Measurements from ENCODE around the gene SYCN.
"Not testable (repeated sequence)": the region's sequence is repeated elsewhere in the genome, so short reads cannot be mapped to it uniquely, and the experiment has no call there.

Gene SYCN

GRCh38 chr19:39217094-39217493, 13.0 kb upstream of the SYCN start:
- no peaks in the 10 kb centered on the region for H3K4me1 ChIP-seq (ENCODE audit: control insufficient read depth, insufficient read depth, low read length)
- no peak overlapping the region for H3K27ac ChIP-seq (ENCODE audit: low read depth, low read length)
- peaks cover 2% of the 10 kb centered on the region for H3K27me3 ChIP-seq (ENCODE audit: control insufficient read depth, insufficient read depth, low read length)
- H3K36me3 ChIP-seq (ENCODE audit: control insufficient read depth, insufficient read depth, low read length) = no peaks in the 10 kb centered on the region
- no peak overlapping the region for H3K4me3 ChIP-seq (ENCODE audit: low read length)
- no peak overlapping the region for H3K9ac ChIP-seq (ENCODE audit: low read length)

- not testable (repeated sequence) for H3K4me3 ChIP-seq (ENCODE audit: low read length); H3K27ac ChIP-seq (ENCODE audit: low read depth, low read length); H3K4me1 ChIP-seq (ENCODE audit: control insufficient read depth, insufficient read depth, low read length); H3K9ac ChIP-seq (ENCODE audit: low read length); H3K27me3 ChIP-seq (ENCODE audit: control insufficient read depth, insufficient read depth, low read length); H3K36me3 ChIP-seq (ENCODE audit: control insufficient read depth, insufficient read depth, low read length)
Measured at GRCh38 chr19:39215323-39215722, 11.3 kb upstream of the SYCN start.

GRCh38 chr19:39212375-39212742, 8.3 kb upstream of the SYCN start:
- Histone ChIP-seq H3K27ac (ENCODE audit: low read depth, low read length) (no peak overlapping the region), H3K4me3 (ENCODE audit: low read length) (no peak overlapping the region), H3K4me1 (ENCODE audit: control insufficient read depth, insufficient read depth, low read length) (no peaks in the 10 kb centered on the region), H3K9ac (ENCODE audit: low read length) (no peak overlapping the region), H3K36me3 (ENCODE audit: control insufficient read depth, insufficient read depth, low read length) (no peaks in the 10 kb centered on the region), H3K27me3 (ENCODE audit: control insufficient read depth, insufficient read depth, low read length) (peaks cover 2% of the 10 kb centered on the region)

GRCh38 chr19:39211731-39212374, 7.8 kb upstream of the SYCN start:
- no peak overlapping the region for H3K9ac ChIP-seq (ENCODE audit: low read length)
- H3K27ac ChIP-seq (ENCODE audit: low read depth, low read length) = no peak overlapping the region
- no peak overlapping the region for H3K4me3 ChIP-seq (ENCODE audit: low read length)
- no peaks in the 10 kb centered on the region for H3K36me3 ChIP-seq (ENCODE audit: control insufficient read depth, insufficient read depth, low read length)
- no peaks in the 10 kb centered on the region for H3K27me3 ChIP-seq (ENCODE audit: control insufficient read depth, insufficient read depth, low read length)
- no peaks in the 10 kb centered on the region for H3K4me1 ChIP-seq (ENCODE audit: control insufficient read depth, insufficient read depth, low read length)

- Histone ChIP-seq H3K4me3 (ENCODE audit: low read length) (no peak overlapping the region), H3K27ac (ENCODE audit: low read depth, low read length) (no peak overlapping the region), H3K27me3 (ENCODE audit: control insufficient read depth, insufficient read depth, low read length) (peaks cover 5% of the 10 kb centered on the region), H3K9ac (ENCODE audit: low read length) (no peak overlapping the region), H3K4me1 (ENCODE audit: control insufficient read depth, insufficient read depth, low read length) (no peaks in the 10 kb centered on the region), H3K36me3 (ENCODE audit: control insufficient read depth, insufficient read depth, low read length) (no peaks in the 10 kb centered on the region)
Measured at GRCh38 chr19:39209196-39209595, 5.1 kb upstream of the SYCN start.

GRCh38 chr19:39208175-39208795, 4.2 kb upstream of the SYCN start:
- Histone ChIP-seq H3K36me3 (ENCODE audit: control insufficient read depth, insufficient read depth, low read length) (no peaks in the 10 kb centered on the region), H3K4me3 (ENCODE audit: low read length) (no peak overlapping the region), H3K27ac (ENCODE audit: low read depth, low read length) (no peak overlapping the region), H3K27me3 (ENCODE audit: control insufficient read depth, insufficient read depth, low read length) (peaks cover 5% of the 10 kb centered on the region), H3K4me1 (ENCODE audit: control insufficient read depth, insufficient read depth, low read length) (no peaks in the 10 kb centered on the region), H3K9ac (ENCODE audit: low read length) (no peak overlapping the region)

GRCh38 chr19:39207293-39207836, 3.3 kb upstream of the SYCN start:
- Histone ChIP-seq H3K4me3 (ENCODE audit: low read length) (no peak overlapping the region), H3K27me3 (ENCODE audit: control insufficient read depth, insufficient read depth, low read length) (peaks cover 10% of the 10 kb centered on the region), H3K4me1 (ENCODE audit: control insufficient read depth, insufficient read depth, low read length) (no peaks in the 10 kb centered on the region), H3K9ac (ENCODE audit: low read length) (no peak overlapping the region), H3K36me3 (ENCODE audit: control insufficient read depth, insufficient read depth, low read length) (no peaks in the 10 kb centered on the region), H3K27ac (ENCODE audit: low read depth, low read length) (no peak overlapping the region)

GRCh38 chr19:39206122-39206521, 2.1 kb upstream of the SYCN start:
- H3K27ac ChIP-seq (ENCODE audit: low read depth, low read length) = no peak overlapping the region
- no peaks in the 10 kb centered on the region for H3K36me3 ChIP-seq (ENCODE audit: control insufficient read depth, insufficient read depth, low read length)
- H3K4me3 ChIP-seq (ENCODE audit: low read length) = no peak overlapping the region
- H3K9ac ChIP-seq (ENCODE audit: low read length) = no peak overlapping the region
- H3K27me3 ChIP-seq (ENCODE audit: control insufficient read depth, insufficient read depth, low read length) = peaks cover 16% of the 10 kb centered on the region
- H3K4me1 ChIP-seq (ENCODE audit: control insufficient read depth, insufficient read depth, low read length) = no peaks in the 10 kb centered on the region

- Histone ChIP-seq H3K4me1 (ENCODE audit: control insufficient read depth, insufficient read depth, low read length) (no peaks in the 10 kb centered on the region), H3K36me3 (ENCODE audit: control insufficient read depth, insufficient read depth, low read length) (no peaks in the 10 kb centered on the region), H3K9ac (ENCODE audit: low read length) (no peak overlapping the region), H3K27ac (ENCODE audit: low read depth, low read length) (no peak overlapping the region), H3K27me3 (ENCODE audit: control insufficient read depth, insufficient read depth, low read length) (peaks cover 18% of the 10 kb centered on the region), H3K4me3 (ENCODE audit: low read length) (no peak overlapping the region)
Measured at GRCh38 chr19:39205449-39205764, 1.3 kb upstream of the SYCN start.

- H3K36me3 ChIP-seq (ENCODE audit: control insufficient read depth, insufficient read depth, low read length) = no peaks in the 10 kb centered on the region
- no peak overlapping the region for H3K27ac ChIP-seq (ENCODE audit: low read depth, low read length)
- peaks cover 25% of the 10 kb centered on the region for H3K27me3 ChIP-seq (ENCODE audit: control insufficient read depth, insufficient read depth, low read length)
- H3K4me1 ChIP-seq (ENCODE audit: control insufficient read depth, insufficient read depth, low read length) = no peaks in the 10 kb centered on the region
- H3K4me3 ChIP-seq (ENCODE audit: low read length) = no peak overlapping the region
- H3K9ac ChIP-seq (ENCODE audit: low read length) = no peak overlapping the region
Measured at GRCh38 chr19:39202998-39203355, 1.1 kb downstream of the SYCN start.

GRCh38 chr19:39200803-39201115, 3.3 kb downstream of the SYCN start:
- Histone ChIP-seq H3K27me3 (ENCODE audit: control insufficient read depth, insufficient read depth, low read length) (peaks cover 37% of the 10 kb centered on the region), H3K9ac (ENCODE audit: low read length) (no peak overlapping the region), H3K27ac (ENCODE audit: low read depth, low read length) (no peak overlapping the region)

GRCh38 chr19:39200066-39200802, 3.8 kb downstream of the SYCN start:
- H3K9ac ChIP-seq (ENCODE audit: low read length) = no peak overlapping the region
- no peaks in the 10 kb centered on the region for H3K4me1 ChIP-seq (ENCODE audit: control insufficient read depth, insufficient read depth, low read length)
- no peaks in the 10 kb centered on the region for H3K36me3 ChIP-seq (ENCODE audit: control insufficient read depth, insufficient read depth, low read length)
- no peak overlapping the region for H3K27ac ChIP-seq (ENCODE audit: low read depth, low read length)
- H3K4me3 ChIP-seq (ENCODE audit: low read length) = no peak overlapping the region
- peaks cover 39% of the 10 kb centered on the region for H3K27me3 ChIP-seq (ENCODE audit: control insufficient read depth, insufficient read depth, low read length)

More at GRCh38 chr19:39200803-39201115, 3.3 kb downstream of the SYCN start:
- Histone ChIP-seq H3K4me1 (ENCODE audit: control insufficient read depth, insufficient read depth, low read length) (no peaks in the 10 kb centered on the region), H3K4me3 (ENCODE audit: low read length) (no peak overlapping the region), H3K36me3 (ENCODE audit: control insufficient read depth, insufficient read depth, low read length) (no peaks in the 10 kb centered on the region)

GRCh38 chr19:39199025-39199424, 5.0 kb downstream of the SYCN start:
- peaks cover 36% of the 10 kb centered on the region for H3K27me3 ChIP-seq (ENCODE audit: control insufficient read depth, insufficient read depth, low read length)

More at GRCh38 chr19:39199025-39199424, 5.0 kb downstream of the SYCN start:
- H3K9ac ChIP-seq (ENCODE audit: low read length) = no peak overlapping the region
- no peak overlapping the region for H3K27ac ChIP-seq (ENCODE audit: low read depth, low read length)
- no peaks in the 10 kb centered on the region for H3K36me3 ChIP-seq (ENCODE audit: control insufficient read depth, insufficient read depth, low read length)
- no peak overlapping the region for H3K4me3 ChIP-seq (ENCODE audit: low read length)
- H3K4me1 ChIP-seq (ENCODE audit: control insufficient read depth, insufficient read depth, low read length) = no peaks in the 10 kb centered on the region
